ENCODE measurements around the gene RUSF1.

- TF ChIP-seq CTCF (IDR thresholded peaks at IDR 0.05): no peak
- TF ChIP-seq POLR2A (IDR thresholded peaks at IDR 0.05): no peak
Measured at GRCh38 chr16:31508706-31509195, 560 bp upstream of the RUSF1 start.
